ENCODE results near the gene PHACTR3.

PHACTR3 gene

DNA sequence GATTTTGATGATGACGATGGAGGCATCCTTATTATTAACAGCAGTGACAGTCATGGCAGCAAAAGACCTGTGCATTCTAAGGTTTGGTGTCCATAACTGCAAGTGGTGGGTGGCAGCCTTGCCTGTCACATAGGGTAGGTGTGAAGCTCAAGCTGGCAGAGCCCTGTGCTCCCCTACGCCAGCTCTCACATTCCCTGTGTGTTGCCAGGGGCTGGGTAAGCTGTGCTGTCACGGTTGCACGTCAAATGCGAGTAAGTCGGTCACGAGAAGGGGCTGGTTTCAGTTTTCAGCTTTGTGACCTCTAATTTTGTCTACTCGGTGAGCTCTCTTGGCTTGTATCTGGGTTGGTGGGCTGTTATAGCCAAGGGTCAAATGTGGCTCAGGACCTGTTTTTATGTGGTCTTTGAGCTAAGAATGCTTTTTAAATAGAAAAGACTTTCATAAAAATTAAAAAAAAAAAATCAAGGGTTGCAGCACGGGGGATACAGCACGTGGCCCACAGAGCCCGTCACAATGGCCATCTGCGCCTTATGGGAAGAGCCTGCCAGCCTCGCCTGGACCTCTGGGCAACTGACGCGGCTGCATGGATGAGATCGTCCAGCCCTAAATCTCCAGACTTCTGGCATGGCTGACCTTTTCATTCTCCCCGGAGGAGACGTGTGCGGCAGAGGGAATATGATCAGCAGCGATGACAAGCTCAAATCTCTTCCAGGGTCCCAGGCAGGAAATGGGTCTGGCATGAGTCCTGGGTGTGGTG lies 148.5 kb downstream of the PHACTR3 start:
- H3K4me1 ChIP-seq (ENCODE audit: control insufficient read depth in 1 of 2, insufficient read depth in 2 of 2, low read length in 2 of 2), result peaks cover 0 to 22% of the 10 kb centered on the region in 2 donors
- H3K9me3 ChIP-seq (ENCODE audit: control insufficient read depth in 1 of 2, low read length in 2 of 2), result no peaks in the 10 kb centered on the region
- H3K27me3 ChIP-seq (ENCODE audit: control insufficient read depth in 1 of 2, insufficient read depth in 2 of 2, low read length in 2 of 2), result peaks cover 12% of the 10 kb centered on the region in 2 donors
- H3K27ac ChIP-seq (ENCODE audit: low read depth, low read length), result no peak overlapping the region
- H3K9ac ChIP-seq (ENCODE audit: low read depth in 1 of 2, low read length in 2 of 2), result no peak overlapping the region
- H3K4me3 ChIP-seq (ENCODE audit: low read depth in 1 of 2, low read length in 2 of 2), result peak overlapping the region in 1 of 2 donors; percentile 28
- no peaks in the 10 kb centered on the region for H3K36me3 ChIP-seq (ENCODE audit: control insufficient read depth in 1 of 2, insufficient read depth in 2 of 2, low read length in 2 of 2)

GRCh38 chr20:59753836-59754235 lies 149.5 kb downstream of the PHACTR3 start:
- H3K9ac ChIP-seq (ENCODE audit: low read depth in 1 of 2, low read length in 2 of 2), result no peak overlapping the region
- no peaks in the 10 kb centered on the region for H3K9me3 ChIP-seq (ENCODE audit: control insufficient read depth in 1 of 2, low read length in 2 of 2)
- no peak overlapping the region for H3K4me3 ChIP-seq (ENCODE audit: low read depth in 1 of 2, low read length in 2 of 2)
- no peak overlapping the region for H3K27ac ChIP-seq (ENCODE audit: low read depth, low read length)
- H3K27me3 ChIP-seq (ENCODE audit: control insufficient read depth in 1 of 2, insufficient read depth in 2 of 2, low read length in 2 of 2), result peaks cover 12% of the 10 kb centered on the region in 2 donors
- peaks cover 0 to 22% of the 10 kb centered on the region in 2 donors for H3K4me1 ChIP-seq (ENCODE audit: control insufficient read depth in 1 of 2, insufficient read depth in 2 of 2, low read length in 2 of 2)
- H3K36me3 ChIP-seq (ENCODE audit: control insufficient read depth in 1 of 2, insufficient read depth in 2 of 2, low read length in 2 of 2), result no peaks in the 10 kb centered on the region

DNA sequence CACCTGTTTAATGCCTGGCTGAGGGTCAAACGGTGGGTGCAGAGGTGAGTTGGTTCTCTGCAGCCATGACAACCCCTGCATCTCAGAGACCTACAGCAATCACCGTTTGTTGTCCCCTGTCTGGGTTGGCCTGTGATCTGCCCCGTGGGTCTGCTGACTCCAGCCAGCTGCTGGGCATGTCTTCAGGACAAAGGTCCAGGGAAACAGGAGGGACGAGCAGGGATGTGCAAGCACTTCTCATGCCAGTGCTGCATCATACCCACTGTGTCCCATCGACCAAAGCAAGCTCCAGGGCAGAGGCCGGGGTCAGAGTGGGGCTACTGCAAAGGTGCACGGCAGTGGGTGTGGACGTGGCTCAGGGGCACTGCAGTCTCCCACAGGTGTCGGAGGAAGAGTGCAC lies 150.2 kb downstream of the PHACTR3 start:
- no peaks in the 10 kb centered on the region for H3K9me3 ChIP-seq (ENCODE audit: control insufficient read depth in 1 of 2, low read length in 2 of 2)
- no peak overlapping the region for H3K4me3 ChIP-seq (ENCODE audit: low read depth in 1 of 2, low read length in 2 of 2)
- peaks cover 0 to 22% of the 10 kb centered on the region in 2 donors for H3K4me1 ChIP-seq (ENCODE audit: control insufficient read depth in 1 of 2, insufficient read depth in 2 of 2, low read length in 2 of 2)
- no peak overlapping the region for H3K9ac ChIP-seq (ENCODE audit: low read depth in 1 of 2, low read length in 2 of 2)
- peaks cover 12 to 14% of the 10 kb centered on the region in 2 donors for H3K27me3 ChIP-seq (ENCODE audit: control insufficient read depth in 1 of 2, insufficient read depth in 2 of 2, low read length in 2 of 2)
- H3K36me3 ChIP-seq (ENCODE audit: control insufficient read depth in 1 of 2, insufficient read depth in 2 of 2, low read length in 2 of 2), result no peaks in the 10 kb centered on the region
- H3K27ac ChIP-seq (ENCODE audit: low read depth, low read length), result no peak overlapping the region

GRCh38 chr20:59756241-59756640 lies 151.9 kb downstream of the PHACTR3 start:
- no peaks in the 10 kb centered on the region for H3K36me3 ChIP-seq (ENCODE audit: control insufficient read depth in 1 of 2, insufficient read depth in 2 of 2, low read length in 2 of 2)
- no peak overlapping the region for H3K4me3 ChIP-seq (ENCODE audit: low read depth in 1 of 2, low read length in 2 of 2)
- H3K9ac ChIP-seq (ENCODE audit: low read depth in 1 of 2, low read length in 2 of 2), result no peak overlapping the region
- peaks cover 9 to 10% of the 10 kb centered on the region in 2 donors for H3K27me3 ChIP-seq (ENCODE audit: control insufficient read depth in 1 of 2, insufficient read depth in 2 of 2, low read length in 2 of 2)
- peaks cover 0 to 22% of the 10 kb centered on the region in 2 donors for H3K4me1 ChIP-seq (ENCODE audit: control insufficient read depth in 1 of 2, insufficient read depth in 2 of 2, low read length in 2 of 2)
- H3K9me3 ChIP-seq (ENCODE audit: control insufficient read depth in 1 of 2, low read length in 2 of 2), result no peaks in the 10 kb centered on the region
- H3K27ac ChIP-seq (ENCODE audit: low read depth, low read length), result no peak overlapping the region

- no peaks in the 10 kb centered on the region for H3K4me1 ChIP-seq (ENCODE audit: control insufficient read depth in 1 of 2, insufficient read depth in 2 of 2, low read length in 2 of 2)
Observed at GRCh38 chr20:59764037-59764436, 159.7 kb downstream of the PHACTR3 start.

DNA sequence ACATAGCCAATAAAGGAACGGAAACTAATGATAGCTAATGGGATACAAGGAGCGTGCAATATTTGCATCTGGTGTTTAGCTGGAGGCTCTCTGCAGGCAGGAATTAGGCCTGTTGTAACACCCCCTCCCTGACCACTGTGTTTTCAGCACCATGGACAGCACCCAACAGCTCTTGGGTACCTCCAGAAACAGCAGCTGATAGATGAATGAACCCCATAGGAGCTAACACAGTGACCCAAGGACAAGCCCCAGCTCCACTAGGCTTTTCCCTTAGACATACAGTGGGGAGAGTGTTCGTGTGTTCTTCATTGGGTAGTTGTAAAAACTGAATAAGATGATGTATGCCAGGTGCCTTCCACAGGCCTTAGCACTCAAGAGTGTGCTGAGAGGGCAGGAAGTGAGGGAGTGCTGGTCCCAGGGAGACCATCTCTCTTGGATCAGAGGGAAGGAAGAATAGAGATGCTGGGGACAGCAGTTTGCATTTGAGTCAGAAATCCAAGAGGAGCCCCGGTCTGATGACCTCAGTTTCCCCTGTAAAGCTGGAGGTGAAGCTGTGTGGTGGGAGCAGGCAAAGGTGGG lies 161.3 kb downstream of the PHACTR3 start:
- Histone ChIP-seq H3K27ac (ENCODE audit: low read depth, low read length) (no peak overlapping the region), H3K27me3 (ENCODE audit: control insufficient read depth in 1 of 2, insufficient read depth in 2 of 2, low read length in 2 of 2) (no peaks in the 10 kb centered on the region), H3K9me3 (ENCODE audit: control insufficient read depth in 1 of 2, low read length in 2 of 2) (no peaks in the 10 kb centered on the region), H3K4me1 (ENCODE audit: control insufficient read depth in 1 of 2, insufficient read depth in 2 of 2, low read length in 2 of 2) (peaks cover 0 to 3% of the 10 kb centered on the region in 2 donors), H3K9ac (ENCODE audit: low read depth in 1 of 2, low read length in 2 of 2) (no peak overlapping the region), H3K36me3 (ENCODE audit: control insufficient read depth in 1 of 2, insufficient read depth in 2 of 2, low read length in 2 of 2) (no peaks in the 10 kb centered on the region), H3K4me3 (ENCODE audit: low read depth in 1 of 2, low read length in 2 of 2) (no peak overlapping the region)

More at GRCh38 chr20:59764037-59764436, 159.7 kb downstream of the PHACTR3 start:
- Histone ChIP-seq H3K9me3 (ENCODE audit: control insufficient read depth in 1 of 2, low read length in 2 of 2) (no peaks in the 10 kb centered on the region), H3K9ac (ENCODE audit: low read depth in 1 of 2, low read length in 2 of 2) (no peak overlapping the region), H3K36me3 (ENCODE audit: control insufficient read depth in 1 of 2, insufficient read depth in 2 of 2, low read length in 2 of 2) (no peaks in the 10 kb centered on the region), H3K27ac (ENCODE audit: low read depth, low read length) (no peak overlapping the region), H3K27me3 (ENCODE audit: control insufficient read depth in 1 of 2, insufficient read depth in 2 of 2, low read length in 2 of 2) (peaks cover 0 to 5% of the 10 kb centered on the region in 2 donors), H3K4me3 (ENCODE audit: low read depth in 1 of 2, low read length in 2 of 2) (no peak overlapping the region)

DNA sequence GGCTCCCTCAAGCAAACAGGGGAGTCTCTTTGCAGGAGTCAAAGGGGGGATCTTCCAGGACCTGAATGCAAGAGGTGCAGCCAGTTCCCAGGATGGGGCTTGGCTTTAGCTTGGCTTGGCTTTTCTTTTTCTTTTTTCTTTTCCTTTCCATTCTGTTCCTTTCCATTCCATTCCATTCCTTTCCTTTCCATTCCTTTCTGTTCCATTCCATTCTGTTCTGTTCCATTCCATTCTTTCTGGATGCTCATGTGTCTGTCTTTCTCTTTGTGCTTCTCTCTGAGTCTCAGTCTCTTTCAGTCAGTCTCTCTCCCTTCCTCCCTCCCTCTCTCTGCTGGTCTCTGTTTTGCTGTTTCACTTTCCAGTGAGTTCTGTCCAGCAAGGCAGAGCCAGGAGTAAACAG lies 163.3 kb downstream of the PHACTR3 start:
- Histone ChIP-seq H3K36me3 (ENCODE audit: control insufficient read depth in 1 of 2, insufficient read depth in 2 of 2, low read length in 2 of 2) (no peaks in the 10 kb centered on the region), H3K27ac (ENCODE audit: low read depth, low read length) (no peak overlapping the region)

GRCh38 chr20:59770270-59770669 lies 165.9 kb downstream of the PHACTR3 start:
- no peak overlapping the region for H3K4me3 ChIP-seq (ENCODE audit: low read depth in 1 of 2, low read length in 2 of 2)
- H3K36me3 ChIP-seq (ENCODE audit: control insufficient read depth in 1 of 2, insufficient read depth in 2 of 2, low read length in 2 of 2), result no peaks in the 10 kb centered on the region
- H3K9me3 ChIP-seq (ENCODE audit: control insufficient read depth in 1 of 2, low read length in 2 of 2), result no peaks in the 10 kb centered on the region
- peaks cover 5 to 15% of the 10 kb centered on the region in 2 donors for H3K4me1 ChIP-seq (ENCODE audit: control insufficient read depth in 1 of 2, insufficient read depth in 2 of 2, low read length in 2 of 2)
- H3K9ac ChIP-seq (ENCODE audit: low read depth in 1 of 2, low read length in 2 of 2), result no peak overlapping the region
- H3K27ac ChIP-seq (ENCODE audit: low read depth, low read length), result no peak overlapping the region
- no peaks in the 10 kb centered on the region for H3K27me3 ChIP-seq (ENCODE audit: control insufficient read depth in 1 of 2, insufficient read depth in 2 of 2, low read length in 2 of 2)

More for the DNA sequence above, 163.3 kb downstream of the PHACTR3 start:
- H3K9ac ChIP-seq (ENCODE audit: low read depth in 1 of 2, low read length in 2 of 2), result no peak overlapping the region
- no peak overlapping the region for H3K4me3 ChIP-seq (ENCODE audit: low read depth in 1 of 2, low read length in 2 of 2)
- no peaks in the 10 kb centered on the region for H3K27me3 ChIP-seq (ENCODE audit: control insufficient read depth in 1 of 2, insufficient read depth in 2 of 2, low read length in 2 of 2)
- no peaks in the 10 kb centered on the region for H3K9me3 ChIP-seq (ENCODE audit: control insufficient read depth in 1 of 2, low read length in 2 of 2)
- H3K4me1 ChIP-seq (ENCODE audit: control insufficient read depth in 1 of 2, insufficient read depth in 2 of 2, low read length in 2 of 2), result peaks cover 0 to 8% of the 10 kb centered on the region in 2 donors

DNA sequence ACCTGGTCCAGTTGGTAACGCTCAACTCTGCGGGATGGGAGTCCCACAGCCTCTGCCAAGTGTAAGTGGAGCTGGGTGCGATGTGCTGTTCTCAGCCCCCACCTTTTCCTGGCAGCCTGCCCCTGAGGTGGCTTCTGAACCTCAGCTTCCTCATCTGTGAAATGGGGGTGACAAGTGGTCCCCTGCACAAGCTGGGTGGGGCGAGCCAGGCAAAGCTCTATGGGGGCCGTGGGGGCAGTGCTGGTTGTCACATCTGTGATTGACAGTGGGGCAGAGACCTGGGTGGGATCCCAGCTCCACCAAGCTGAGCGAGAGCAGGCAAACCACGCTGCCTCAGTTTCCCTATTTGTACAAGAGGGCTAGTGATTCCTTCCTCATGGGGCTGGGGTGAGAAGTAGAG lies 166.5 kb downstream of the PHACTR3 start:
- Histone ChIP-seq H3K27me3 (ENCODE audit: control insufficient read depth in 1 of 2, insufficient read depth in 2 of 2, low read length in 2 of 2) (no peaks in the 10 kb centered on the region), H3K9me3 (ENCODE audit: control insufficient read depth in 1 of 2, low read length in 2 of 2) (no peaks in the 10 kb centered on the region), H3K36me3 (ENCODE audit: control insufficient read depth in 1 of 2, insufficient read depth in 2 of 2, low read length in 2 of 2) (no peaks in the 10 kb centered on the region), H3K4me1 (ENCODE audit: control insufficient read depth in 1 of 2, insufficient read depth in 2 of 2, low read length in 2 of 2) (peaks cover 5 to 15% of the 10 kb centered on the region in 2 donors), H3K4me3 (ENCODE audit: low read depth in 1 of 2, low read length in 2 of 2) (no peak overlapping the region), H3K9ac (ENCODE audit: low read depth in 1 of 2, low read length in 2 of 2) (no peak overlapping the region), H3K27ac (ENCODE audit: low read depth, low read length) (no peak overlapping the region)

DNA sequence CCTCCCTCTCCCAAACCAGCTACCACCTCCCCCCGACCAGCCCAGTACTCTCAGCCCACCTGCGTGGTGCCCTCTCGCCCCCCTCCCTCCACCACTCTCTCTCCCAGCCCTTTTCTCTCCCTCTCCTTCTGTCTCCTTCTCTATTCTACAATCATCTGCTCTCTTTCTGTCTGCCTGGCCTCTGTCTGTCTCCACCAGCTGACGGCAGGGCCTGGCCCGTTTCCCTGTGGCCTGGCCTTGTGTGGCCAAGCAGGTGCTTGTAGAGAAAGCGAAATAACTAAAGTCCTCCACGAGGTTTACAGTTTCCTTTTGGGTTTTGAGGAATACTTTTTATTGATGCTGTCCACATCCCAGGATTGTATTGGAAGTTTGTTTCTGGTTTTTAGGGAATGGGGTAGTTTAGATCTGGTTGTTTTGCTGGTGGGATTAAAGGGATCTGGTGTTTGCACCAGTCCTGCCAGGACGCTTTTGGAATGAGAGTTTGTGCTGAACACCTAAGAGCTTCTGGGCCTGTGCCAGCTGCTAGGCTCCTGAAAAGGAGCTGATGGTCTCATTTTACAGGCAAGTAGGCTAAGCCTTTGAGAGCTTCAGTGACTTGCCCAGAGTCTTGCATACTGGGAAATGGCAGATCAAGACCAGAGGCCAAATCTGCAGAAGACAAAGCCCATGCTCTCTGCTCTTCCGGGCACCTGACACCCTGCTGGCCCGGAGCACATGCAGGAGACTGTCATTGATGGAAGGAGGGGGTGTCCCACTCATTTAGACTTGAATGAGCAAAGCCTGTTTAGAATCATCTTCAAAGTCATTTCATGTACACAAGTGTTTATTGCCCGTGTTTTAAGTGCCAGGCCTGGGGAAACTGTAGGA lies 167.4 kb downstream of the PHACTR3 start:
- H3K27ac ChIP-seq (ENCODE audit: low read depth, low read length), result no peak overlapping the region
- H3K9ac ChIP-seq (ENCODE audit: low read depth in 1 of 2, low read length in 2 of 2), result no peak overlapping the region
- no peaks in the 10 kb centered on the region for H3K27me3 ChIP-seq (ENCODE audit: control insufficient read depth in 1 of 2, insufficient read depth in 2 of 2, low read length in 2 of 2)

More for the DNA sequence above, 167.4 kb downstream of the PHACTR3 start:
- Histone ChIP-seq H3K9me3 (ENCODE audit: control insufficient read depth in 1 of 2, low read length in 2 of 2) (no peaks in the 10 kb centered on the region), H3K4me3 (ENCODE audit: low read depth in 1 of 2, low read length in 2 of 2) (no peak overlapping the region), H3K36me3 (ENCODE audit: control insufficient read depth in 1 of 2, insufficient read depth in 2 of 2, low read length in 2 of 2) (no peaks in the 10 kb centered on the region), H3K4me1 (ENCODE audit: control insufficient read depth in 1 of 2, insufficient read depth in 2 of 2, low read length in 2 of 2) (peaks cover 6 to 15% of the 10 kb centered on the region in 2 donors)
